ENCODE results near the gene PCDHGC3. TPM values are rescaled to one million over a fixed set of nuclear protein-coding genes. Genes with fewer than 3 reads are reported as not detected.

PCDHGC3 gene
- total and polyA plus RNA-seq, 2 of the 13 experiments (the other 11 are each of a cell fraction or from before 2014, with no cell fraction given) = 0.20 to 0.30 TPM

DNA sequence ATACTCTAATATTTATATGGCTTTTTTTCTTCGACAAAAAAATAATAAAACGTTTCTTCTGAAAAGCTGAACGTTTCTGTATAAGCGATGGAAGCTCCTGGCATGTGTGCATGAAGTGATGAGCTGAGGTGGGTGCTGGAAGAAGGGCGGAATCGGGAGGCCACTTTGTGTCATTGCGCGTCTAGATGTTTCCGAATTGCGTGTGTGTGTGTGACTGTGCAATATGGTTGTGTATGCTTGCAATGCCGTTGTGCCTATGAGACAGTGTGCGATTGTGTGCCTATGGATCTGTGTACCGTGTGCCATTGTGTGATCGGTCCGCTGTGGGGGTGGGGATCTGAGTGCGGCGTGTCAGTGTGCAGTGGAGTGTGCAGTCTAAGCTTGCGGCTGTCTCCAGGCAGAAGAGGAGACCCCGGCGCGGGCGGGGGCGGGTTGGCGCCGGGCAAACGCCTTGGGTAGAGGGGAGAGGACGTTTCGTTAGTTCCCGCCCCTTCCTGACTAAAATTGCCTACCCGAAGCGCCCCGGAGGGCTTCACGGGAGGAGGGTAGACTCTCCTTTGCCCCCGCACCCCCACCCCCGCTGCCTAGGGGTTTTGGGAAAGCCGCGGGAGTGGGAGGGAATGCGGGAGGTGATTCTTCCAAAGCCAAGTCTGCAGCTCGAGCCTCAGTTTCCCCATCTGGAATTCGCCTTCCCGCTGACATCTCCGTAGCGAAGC is 37.3 kb downstream of the PCDHGC3 start (continued):
- no peak for TF ChIP-seq CERS6 (CRISPR knock-in tag; IDR thresholded peaks at IDR 0.05)

GRCh38 chr5:141513627-141514329 is 38.0 kb downstream of the PCDHGC3 start:
- no peak overlapping the region for H2AFZ ChIP-seq (ENCODE audit: low read length)
- no peaks in the 10 kb centered on the region for H3K9me3 ChIP-seq (ENCODE audit: low read length)
- ChIA-PET POLR2A (no interaction called here), CTCF (ENCODE audit: low intra/inter-chr PET ratio, low total read pairs) (interaction anchor here (3.2 kb wide), 1 partner anchor 11 kb away, joined by 13 read pairs; no protein-coding TSS in a partner anchor)
- intact Hi-C loops (cut with micrococcal nuclease; ENCODE audit: unreplicated experiment) = no loop called here
- TF ChIP-seq MLLT10 (CRISPR knock-in tag; IDR thresholded peaks at IDR 0.05) = no peak
- TF ChIP-seq AGO2 (optimal IDR thresholded peaks at IDR 0.05; ENCODE audit: low read depth, low read length) = peak; percentile 58
- FAIRE-seq (no peak), DNase-seq (ENCODE audit: low spot score) (no peak), ATAC-seq (no peak)
- in situ Hi-C loops (cut with HindIII; ENCODE audit: extremely low pct_ligation_motif_present, low pct_unique_long_range_greater_than_20kb) = no loop called here
- H4K20me1 ChIP-seq (ENCODE audit: insufficient read depth, low read length) = no peaks in the 10 kb centered on the region
- WGBS (ENCODE audit: low lambda C conversion rate) = 95% methylated on average over 22 of the region's 29 CpGs
- no peak overlapping the region for H3K4me3 ChIP-seq (replicated peaks in 1 of 3; ENCODE audit: insufficient read depth in 1 of 3, low read depth in 2 of 3, low read length in 3 of 3)
- H3K36me3 ChIP-seq (replicated peaks in 1 of 2; ENCODE audit: control insufficient read depth in 1 of 2, insufficient read depth in 2 of 2, low read length in 2 of 2) = peaks cover 12 to 44% of the 10 kb centered on the region in 2 experiments; a peak in 4 of 5 replicates
- no peaks in the 10 kb centered on the region for H3K79me2 ChIP-seq (ENCODE audit: insufficient read depth, low read length)
- H3K4me2 ChIP-seq (ENCODE audit: low read depth, low read length) = no peak overlapping the region
- H3K4me1 ChIP-seq (ENCODE audit: insufficient read depth, low read length) = peaks cover 6% of the 10 kb centered on the region; the same call in 1 of the 2 replicates
- no peak overlapping the region for H3K9ac ChIP-seq (ENCODE audit: insufficient read depth, low read depth, low read length)
- no peak overlapping the region for H3K27ac ChIP-seq (ENCODE audit: extremely low read length, insufficient read depth, low read length)
- H3K27me3 ChIP-seq (ENCODE audit: control insufficient read depth in 1 of 2, insufficient read depth in 2 of 2, low read length in 2 of 2) = no peaks in the 10 kb centered on the region
- BruUV-seq (replicated peaks) = no TSS peak
